Measurements from ENCODE around the gene RNF144A.

DNA sequence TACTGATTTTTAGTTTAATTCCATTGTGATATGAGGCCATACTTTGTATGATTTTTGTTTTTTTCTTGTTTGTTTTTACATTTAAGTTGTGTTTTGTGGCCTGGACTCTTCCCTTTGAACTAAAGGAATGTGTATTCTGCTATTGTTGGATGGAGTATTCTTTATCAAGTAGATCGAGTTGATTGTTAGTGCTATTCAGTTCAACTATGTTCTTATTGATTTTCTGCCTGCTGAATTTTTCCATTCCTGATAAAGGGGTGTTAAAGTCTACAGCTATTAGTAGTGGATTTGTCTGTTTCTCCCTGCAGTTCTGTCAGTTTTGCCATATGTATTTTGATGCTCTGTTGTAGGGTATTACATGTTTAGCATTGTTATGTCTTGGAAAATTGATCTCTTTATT, 14.5 kb downstream of the RNF144A start:
- TF ChIP-seq, protein P1, sequence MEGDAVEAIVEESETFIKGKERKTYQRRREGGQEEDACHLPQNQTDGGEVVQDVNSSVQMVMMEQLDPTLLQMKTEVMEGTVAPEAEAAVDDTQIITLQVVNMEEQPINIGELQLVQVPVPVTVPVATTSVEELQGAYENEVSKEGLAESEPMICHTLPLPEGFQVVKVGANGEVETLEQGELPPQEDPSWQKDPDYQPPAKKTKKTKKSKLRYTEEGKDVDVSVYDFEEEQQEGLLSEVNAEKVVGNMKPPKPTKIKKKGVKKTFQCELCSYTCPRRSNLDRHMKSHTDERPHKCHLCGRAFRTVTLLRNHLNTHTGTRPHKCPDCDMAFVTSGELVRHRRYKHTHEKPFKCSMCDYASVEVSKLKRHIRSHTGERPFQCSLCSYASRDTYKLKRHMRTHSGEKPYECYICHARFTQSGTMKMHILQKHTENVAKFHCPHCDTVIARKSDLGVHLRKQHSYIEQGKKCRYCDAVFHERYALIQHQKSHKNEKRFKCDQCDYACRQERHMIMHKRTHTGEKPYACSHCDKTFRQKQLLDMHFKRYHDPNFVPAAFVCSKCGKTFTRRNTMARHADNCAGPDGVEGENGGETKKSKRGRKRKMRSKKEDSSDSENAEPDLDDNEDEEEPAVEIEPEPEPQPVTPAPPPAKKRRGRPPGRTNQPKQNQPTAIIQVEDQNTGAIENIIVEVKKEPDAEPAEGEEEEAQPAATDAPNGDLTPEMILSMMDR (conservative IDR thresholded peaks at IDR 0.05; ENCODE audit: low read depth, low read length): no peak
- TF ChIP-seq EZH2phosphoT487 (IDR thresholded peaks at IDR 0.05; ENCODE audit: borderline replicate concordance, low read length): no peak
